Hematopoietic multipotent progenitor cell treated with erythropoietin and hydrocortisone succinate and interleukin-3 and kit ligand, for 8 days (in vitro differentiated cells): ENCODE measurements around the gene TNKS1BP1.
A peak's percentile ranks its signal among the peaks of the same experiment; 100 is the strongest.
"Not testable (repeated sequence)": the region's sequence is repeated elsewhere in the genome, so short reads cannot be mapped to it uniquely, and the experiment has no call there.

ENCODE experiments used
- DNase-seq: peaks from one replicate; pipeline ENCODE4 v3.0.0-alpha.2; 2015

Gene TNKS1BP1

GRCh38 chr11:57353036-57353435 lies 28.3 kb upstream of the TNKS1BP1 start:
- peak; percentile 79 for DNase-seq

- peak; percentile 48 for DNase-seq
Observed at GRCh38 chr11:57349491-57350274, 24.9 kb upstream of the TNKS1BP1 start.

- no peak for DNase-seq
Observed at GRCh38 chr11:57348636-57349313, 24.0 kb upstream of the TNKS1BP1 start.

- no peak for DNase-seq
Observed at GRCh38 chr11:57348052-57348451, 23.3 kb upstream of the TNKS1BP1 start.

- no peak for DNase-seq
Observed at GRCh38 chr11:57347336-57347735, 22.6 kb upstream of the TNKS1BP1 start.

GRCh38 chr11:57345555-57346211 lies 20.9 kb upstream of the TNKS1BP1 start:
- DNase-seq = peak; percentile 84

GRCh38 chr11:57344826-57345225 lies 20.1 kb upstream of the TNKS1BP1 start:
- DNase-seq = no peak

- no peak for DNase-seq
Observed at GRCh38 chr11:57343825-57344224, 19.1 kb upstream of the TNKS1BP1 start.

- DNase-seq = no peak
Observed at GRCh38 chr11:57342702-57343101, 17.9 kb upstream of the TNKS1BP1 start.

GRCh38 chr11:57341250-57341808 lies 16.6 kb upstream of the TNKS1BP1 start:
- no peak for DNase-seq

GRCh38 chr11:57340039-57340615 lies 15.4 kb upstream of the TNKS1BP1 start:
- peak; percentile 43 for DNase-seq

GRCh38 chr11:57339328-57339727 lies 14.6 kb upstream of the TNKS1BP1 start:
- no peak for DNase-seq

- DNase-seq = no peak
Observed at GRCh38 chr11:57338142-57338541, 13.4 kb upstream of the TNKS1BP1 start, which contains the start of gene P2RX3. Gene P2RX3 (plus strand): TSS chr11:57338352. CDS start chr11:57338551, 199 bp downstream.

- not testable (repeated sequence) for DNase-seq
Observed at GRCh38 chr11:57336856-57337255, 12.1 kb upstream of the TNKS1BP1 start.

- peak; percentile 28 for DNase-seq
Observed at GRCh38 chr11:57336111-57336666, 11.4 kb upstream of the TNKS1BP1 start.

GRCh38 chr11:57335343-57336110 lies 10.8 kb upstream of the TNKS1BP1 start, which contains the start of gene SSRP1:
Gene SSRP1 (minus strand): TSS chr11:57335892. CDS start chr11:57335121, 771 bp downstream.
- peak; percentile 92 for DNase-seq

GRCh38 chr11:57335023-57335342 lies 10.2 kb upstream of the TNKS1BP1 start:
- DNase-seq = no peak

GRCh38 chr11:57332694-57333440 lies 8.1 kb upstream of the TNKS1BP1 start:
- DNase-seq = no peak

- no peak for DNase-seq
Observed at GRCh38 chr11:57331720-57332119, 7.0 kb upstream of the TNKS1BP1 start.

- DNase-seq = no peak
Observed at GRCh38 chr11:57330029-57330428, 5.3 kb upstream of the TNKS1BP1 start.

GRCh38 chr11:57327721-57328120 lies 3.0 kb upstream of the TNKS1BP1 start:
- no peak for DNase-seq
